Activated CD4-positive, alpha-beta T cell treated with anti-CD3 and anti-CD28 coated beads for 4 hours (primary cell): ENCODE measurements around the gene VPS45.
"Not testable (repeated sequence)": the region's sequence is repeated elsewhere in the genome, so short reads cannot be mapped to it uniquely, and the experiment has no call there.

ENCODE experiments used
- DNase-seq, 2 donors: peaks; one replicate each; pipeline ENCODE4 v3.0.0-alpha.2; 2020

Gene VPS45

DNA sequence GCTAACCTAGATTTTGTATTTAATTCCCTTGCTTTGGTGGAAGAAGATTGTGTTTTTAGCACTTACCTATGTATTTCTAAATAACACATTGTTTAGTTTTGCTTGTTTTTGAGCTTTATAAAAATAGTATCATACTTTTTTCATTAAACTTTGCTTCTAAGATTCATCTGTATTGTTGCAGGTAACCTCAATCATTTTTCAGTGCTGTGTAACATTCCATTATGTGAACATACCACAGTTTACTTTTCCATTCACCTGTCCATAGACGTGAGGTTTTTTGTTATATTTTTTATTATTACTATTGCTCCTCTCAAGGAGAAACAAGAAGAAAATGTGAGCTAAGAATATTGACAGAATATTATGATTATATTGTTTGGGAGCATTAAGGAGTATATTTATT is 67.0 kb downstream of the VPS45 start:
- no peak for DNase-seq

DNA sequence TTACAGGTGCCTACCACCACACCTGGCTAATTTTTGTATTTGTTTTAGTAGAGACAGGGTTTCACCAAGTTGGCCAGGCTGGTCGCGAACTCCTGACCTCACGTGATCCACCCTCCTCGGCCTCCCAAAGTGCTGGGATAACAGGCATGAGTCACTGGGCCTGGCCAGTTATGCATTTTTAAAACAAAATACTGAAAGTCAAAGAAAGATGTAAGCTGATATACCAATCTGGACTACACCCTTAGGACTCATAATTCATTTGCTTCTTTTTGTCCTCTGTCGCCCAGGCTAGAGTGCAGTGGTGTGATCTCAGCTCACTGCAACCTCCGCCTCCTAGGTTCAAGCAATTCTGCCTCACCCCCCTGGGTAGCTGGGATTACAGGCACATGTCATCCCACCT is 67.8 kb downstream of the VPS45 start:
- not testable (repeated sequence) for DNase-seq

DNA sequence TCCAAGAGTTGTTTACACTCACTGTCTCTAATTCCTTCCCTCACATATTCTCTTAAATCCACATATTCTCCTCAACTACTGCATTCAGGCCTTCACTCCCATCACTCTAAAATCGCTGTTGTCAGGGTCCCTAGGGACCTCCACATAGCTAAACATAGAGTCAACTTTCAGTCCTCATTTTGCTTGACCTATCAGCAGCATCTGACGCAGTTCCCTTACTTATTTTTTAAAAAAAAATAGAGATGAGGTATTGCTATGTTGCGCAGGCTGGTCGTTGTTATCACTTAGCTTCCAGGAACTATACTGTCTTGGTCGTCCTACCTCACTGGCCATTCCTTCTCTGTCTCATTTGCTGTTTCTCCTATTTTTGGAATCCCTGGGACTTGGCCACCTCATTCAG is 70.5 kb downstream of the VPS45 start:
- no peak for DNase-seq

DNA sequence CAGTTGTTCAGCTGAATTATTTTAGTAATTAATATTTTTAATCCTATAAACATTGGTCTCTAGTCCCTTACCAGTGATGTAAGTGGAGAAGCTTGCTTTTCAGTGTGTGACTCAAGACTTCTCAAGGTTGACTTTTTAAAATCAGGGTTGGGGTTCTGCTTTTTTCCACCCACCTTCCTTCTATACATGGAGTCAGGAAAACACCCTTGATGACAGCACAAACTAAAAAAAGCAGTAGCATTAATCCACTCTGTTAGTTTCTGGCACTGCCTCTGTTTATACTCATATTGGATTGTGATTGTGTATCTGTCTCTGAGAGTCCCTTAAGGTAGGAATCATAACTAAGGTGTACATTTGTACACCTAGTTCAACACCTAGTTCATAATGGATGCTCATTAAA is 73.9 kb downstream of the VPS45 start:
- no peak for DNase-seq

DNA sequence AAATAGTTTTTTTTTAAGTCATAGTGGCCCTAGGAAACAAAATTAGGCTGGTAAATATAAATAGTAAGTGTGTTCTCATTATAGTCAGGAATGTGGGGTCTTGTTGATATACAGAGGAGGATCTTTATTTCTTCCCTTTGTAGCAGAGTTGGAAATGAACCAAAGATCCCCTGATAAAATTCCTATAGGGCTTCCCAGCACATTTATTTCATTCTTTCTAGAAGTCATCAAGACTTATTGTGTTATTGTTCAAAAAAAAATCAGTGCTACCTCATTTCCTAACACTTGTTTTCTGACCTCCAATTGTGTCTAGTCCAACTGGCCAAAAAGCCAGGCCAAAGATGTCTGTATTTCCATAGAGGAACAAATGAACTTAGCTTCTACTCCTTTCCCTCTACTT is 74.5 kb downstream of the VPS45 start:
- DNase-seq, result no peak

DNA sequence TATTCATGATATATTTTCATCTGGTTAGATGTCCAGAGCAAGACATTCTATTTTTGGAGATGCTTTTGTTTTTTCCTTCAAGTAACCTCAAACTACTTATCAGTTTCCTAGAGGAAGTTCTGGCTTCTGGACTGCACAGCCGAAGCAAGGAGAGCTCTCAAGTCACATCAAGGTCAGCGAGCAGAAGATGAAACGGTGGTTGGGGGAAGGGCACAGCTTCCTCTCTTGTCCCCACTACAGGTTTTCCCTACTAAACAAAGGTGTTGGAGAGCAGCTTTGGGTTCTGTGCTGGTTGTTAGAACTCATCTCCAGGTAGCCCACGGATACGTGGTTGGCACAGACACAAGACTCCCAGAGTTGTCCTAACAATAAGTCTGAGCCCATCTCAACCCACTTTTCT is 77.0 kb downstream of the VPS45 start:
- DNase-seq, result no peak

DNA sequence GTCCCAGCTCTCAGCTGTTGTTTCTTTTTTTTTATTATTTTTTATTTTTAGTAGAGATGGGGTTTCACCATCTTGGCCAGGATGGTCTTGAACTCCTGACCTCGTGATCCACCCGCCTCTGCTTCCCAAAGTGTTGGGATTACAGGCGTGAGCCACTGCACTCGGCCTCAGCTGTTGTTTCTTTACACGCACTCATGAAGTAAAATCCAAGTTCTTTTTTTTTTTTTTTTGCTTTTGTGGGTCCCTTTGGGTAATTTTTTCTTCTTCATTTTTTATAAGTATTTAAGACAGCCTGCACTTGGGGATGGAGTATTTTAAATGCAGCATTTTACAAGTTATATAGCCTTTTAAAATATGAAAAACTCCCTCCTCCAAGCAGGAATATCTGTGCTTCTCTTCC is 78.4 kb downstream of the VPS45 start:
- DNase-seq, result not testable (repeated sequence)

DNA sequence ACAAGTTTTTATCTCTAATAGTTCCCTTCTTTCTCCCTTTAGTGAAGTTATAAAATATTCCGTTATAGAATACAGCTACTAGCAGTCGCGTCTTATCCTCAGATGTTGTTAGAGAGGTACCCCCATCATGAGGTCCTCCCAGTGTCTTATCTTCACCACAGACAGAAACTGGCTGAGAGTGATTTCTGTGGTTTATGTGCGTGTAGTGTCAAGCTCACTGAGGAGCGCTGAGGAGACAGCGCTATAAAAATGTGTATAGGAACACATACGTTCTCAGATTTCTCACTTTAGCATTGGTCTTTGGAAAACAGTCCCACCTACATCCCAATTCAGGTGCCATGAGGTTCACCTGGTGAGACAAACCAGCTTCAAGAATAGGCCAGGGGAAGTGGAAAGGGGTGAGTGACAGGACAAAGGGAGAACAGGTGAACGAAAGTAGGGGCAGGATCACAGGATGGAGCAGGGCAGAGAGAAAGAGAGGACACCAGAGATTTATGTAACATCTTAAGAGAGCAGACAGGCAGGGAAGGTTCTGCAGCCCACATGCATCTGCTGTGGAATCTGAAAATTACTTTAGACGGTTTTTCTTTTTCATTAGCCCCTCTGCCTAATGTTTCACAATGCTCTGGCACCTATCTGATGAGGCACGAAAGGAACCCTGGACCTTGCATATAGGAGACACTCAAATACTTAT is 79.4 kb downstream of the VPS45 start:
- DNase-seq, result no peak

DNA sequence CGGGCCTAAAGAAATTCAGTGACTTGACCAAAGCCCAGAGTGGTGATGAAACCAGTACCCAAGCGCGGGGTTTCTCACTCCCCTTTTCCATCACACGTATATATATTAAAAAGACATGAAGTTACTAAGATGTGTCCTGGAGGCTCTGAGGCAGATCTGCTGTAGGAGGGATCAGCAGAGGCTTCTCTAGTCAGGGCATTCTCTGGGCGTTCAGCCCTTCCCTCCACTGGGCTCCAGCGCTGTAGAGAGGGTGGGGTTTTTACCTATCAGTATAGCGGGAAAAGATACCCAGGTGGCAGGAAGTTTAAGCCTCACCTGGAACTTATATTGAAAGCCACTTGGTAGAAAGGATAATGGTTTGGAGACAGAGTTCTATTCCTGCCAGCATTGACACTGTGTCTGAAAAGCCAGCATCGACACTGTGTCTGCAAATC is 81.3 kb downstream of the VPS45 start:
- DNase-seq, result no peak

DNA sequence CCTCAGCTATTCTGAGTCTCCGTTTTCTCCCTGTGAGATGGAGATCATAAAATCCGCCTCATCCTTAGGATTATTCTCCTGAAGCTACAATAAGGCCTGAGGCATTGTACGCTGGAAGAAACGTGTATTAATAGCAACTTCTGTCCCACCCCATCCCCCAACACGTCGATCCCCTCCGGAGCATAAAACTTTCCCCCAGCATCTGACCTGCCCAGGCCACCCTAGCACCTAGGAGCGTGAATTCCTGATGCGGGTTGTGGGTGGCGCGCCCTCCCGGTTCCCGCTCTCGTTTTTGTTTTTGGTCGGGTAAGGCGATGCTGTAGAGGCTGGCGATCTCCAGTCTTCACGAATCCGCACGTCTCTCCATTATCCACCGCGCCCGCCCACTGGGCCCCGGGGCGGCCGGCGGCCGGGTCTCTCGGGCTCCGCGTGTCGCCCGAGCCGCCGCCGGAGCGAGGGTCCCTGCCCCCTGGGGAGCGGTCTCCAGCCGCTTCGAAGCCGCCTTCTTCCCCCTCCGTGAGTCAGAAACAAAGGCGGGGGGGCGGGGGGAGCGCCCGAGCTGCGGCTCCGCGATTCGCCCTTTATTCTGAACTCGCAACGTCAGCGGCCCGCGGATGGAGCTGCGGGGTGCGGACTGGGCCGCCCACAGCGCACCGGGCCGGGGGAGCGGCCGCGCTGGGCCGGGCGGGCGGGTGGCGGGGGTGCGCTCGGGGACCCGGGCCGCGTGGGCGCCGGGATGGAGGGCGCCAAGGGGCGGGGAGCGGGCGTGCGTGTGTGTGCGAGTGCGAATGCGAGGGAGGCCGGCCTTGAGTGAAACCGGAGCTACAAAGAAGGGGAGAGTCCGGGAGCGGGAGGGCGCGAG is 81.9 kb downstream of the VPS45 start, which contains the start of gene PLEKHO1:
PLEKHO1 (plus strand) TSS at position 646 of the 862 bp plus-strand sequence. CDS start 342 bp downstream, outside the sequence.
- DNase-seq, result peak; percentile 87 to 88

DNA sequence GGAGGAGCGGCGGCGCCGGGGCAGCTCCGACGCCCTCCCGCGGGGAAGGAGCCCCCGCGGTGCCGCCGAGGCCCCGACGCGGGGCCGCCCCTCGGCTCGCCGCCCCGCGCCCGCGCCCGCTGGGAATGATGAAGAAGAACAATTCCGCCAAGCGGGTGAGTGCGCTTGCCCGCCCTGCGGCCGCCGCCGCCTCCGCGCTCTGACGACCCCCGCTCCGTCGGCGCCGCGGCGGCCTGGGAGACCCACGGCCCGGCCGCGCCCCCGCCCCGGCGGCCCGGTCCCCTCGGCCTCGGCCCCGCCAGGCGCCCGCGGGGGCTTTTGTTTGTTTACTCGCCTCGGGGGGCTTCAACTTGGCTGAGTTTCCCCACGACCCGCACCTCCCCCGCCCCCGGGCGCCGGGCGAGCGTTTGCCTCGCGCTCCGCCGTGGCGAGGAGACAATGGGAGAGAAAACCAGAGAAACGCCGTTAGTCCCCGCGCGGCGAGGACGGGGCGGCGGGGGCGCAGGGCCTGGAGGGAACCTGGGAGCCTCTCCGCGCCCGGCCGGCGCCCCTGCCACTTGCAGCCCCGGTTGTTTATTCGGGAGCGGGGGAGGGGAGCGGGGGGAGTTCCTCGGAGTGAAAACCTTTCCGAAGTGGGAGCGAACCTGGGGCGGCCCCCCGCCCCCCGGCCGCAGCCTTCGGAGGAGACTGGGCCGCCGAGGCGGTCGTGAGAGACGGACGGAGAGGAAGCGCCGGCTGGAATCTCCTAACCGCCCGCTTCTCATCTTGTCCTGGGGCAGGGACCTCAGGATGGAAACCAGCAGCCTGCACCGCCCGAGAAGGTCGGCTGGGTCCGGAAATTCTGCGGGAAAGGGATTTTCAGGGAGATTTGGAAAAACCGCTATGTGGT is 82.8 kb downstream of the VPS45 start:
- DNase-seq, result peak; percentile 26 to 29

DNA sequence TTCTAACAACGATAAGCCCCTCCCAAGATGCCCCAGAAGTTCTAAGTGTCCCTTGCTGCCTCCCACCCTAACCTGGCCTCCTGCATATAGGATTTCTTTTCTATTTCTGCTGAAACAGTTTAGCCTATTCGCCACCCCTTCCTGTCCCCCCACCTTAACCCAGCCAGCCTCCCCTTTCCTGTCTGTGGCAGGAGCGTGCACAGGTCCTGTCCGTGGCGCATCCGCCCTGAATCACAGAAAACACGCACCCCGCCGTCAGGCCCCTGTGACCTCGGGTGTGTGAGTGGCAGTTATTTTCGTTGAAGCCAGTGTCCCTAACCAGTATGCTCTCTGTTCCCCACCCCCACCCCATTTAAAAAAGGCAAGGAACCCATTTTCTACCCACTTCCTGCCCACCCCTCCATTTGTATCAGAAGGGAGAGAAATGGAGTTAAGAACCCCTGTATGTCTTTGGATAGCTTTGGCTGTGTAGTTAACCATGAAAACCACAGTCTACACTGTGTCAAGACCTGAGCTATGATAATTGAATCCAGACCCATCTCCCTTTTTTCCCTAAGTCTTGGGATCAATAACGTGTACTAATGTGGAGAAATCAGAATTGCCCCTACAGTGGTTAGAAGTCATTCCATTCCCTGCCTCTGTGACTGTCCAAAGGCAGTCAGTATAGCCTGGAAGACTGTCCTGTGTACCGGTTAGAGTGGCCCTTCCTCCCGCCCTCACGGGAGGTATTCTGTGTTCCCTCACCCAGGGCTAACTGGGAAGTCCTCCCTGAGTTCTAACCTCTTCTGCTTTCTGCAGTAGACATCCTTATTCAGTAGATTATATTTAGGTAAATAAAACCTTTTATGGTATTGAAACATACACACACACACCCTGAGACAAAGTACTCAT is 84.0 kb downstream of the VPS45 start:
- peak; percentile 68 to 71 for DNase-seq

DNA sequence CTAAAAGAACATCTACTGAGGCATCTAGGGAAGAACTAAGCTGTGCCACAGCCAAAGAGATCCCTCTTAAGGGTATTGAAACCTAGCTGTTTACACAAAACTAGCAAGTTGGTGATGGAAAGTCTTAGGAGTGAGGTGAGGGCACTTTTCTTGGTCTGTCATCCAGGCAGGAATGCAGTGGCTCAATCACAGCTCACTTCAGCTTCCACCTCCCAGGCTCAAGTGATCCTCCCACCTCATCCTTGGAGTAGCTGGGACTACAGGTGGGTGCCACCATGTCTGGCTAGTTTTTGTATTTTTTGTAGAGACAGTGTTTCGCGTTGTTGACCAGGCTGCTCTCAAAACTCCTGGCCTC is 84.6 kb downstream of the VPS45 start:
- no peak for DNase-seq

DNA sequence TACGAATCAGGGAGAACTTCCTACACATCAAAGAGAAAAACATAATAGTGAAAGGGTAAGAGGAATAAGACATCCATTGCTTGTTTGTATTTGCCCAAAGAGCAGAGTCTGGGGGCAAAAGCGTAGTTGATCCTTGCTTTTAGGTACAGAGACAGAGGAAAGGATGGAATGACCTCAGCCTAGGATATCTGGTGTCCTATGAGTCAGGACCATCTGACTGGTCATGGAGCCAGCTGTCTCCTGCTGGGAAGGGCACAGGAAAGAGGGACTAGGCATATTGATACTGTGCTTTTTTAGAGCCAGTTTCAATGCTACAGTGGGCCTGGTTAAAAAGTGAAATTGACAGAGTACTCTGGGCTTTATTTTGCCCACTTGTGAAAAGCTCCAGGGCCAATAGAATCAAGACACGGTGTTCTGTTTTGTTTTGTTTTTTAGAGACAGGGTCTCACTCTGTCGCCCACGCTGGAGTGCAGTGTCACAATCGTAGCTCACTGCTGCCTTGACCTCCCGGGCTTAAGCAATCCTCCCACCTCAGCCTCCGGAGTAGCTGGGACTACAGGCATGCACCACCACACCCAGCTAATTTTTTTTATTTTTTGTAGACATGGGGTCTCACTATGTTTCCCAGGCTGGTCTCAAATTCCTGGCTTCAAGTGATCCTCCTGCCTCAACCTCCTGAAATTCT is 85.3 kb downstream of the VPS45 start:
- DNase-seq, result no peak

DNA sequence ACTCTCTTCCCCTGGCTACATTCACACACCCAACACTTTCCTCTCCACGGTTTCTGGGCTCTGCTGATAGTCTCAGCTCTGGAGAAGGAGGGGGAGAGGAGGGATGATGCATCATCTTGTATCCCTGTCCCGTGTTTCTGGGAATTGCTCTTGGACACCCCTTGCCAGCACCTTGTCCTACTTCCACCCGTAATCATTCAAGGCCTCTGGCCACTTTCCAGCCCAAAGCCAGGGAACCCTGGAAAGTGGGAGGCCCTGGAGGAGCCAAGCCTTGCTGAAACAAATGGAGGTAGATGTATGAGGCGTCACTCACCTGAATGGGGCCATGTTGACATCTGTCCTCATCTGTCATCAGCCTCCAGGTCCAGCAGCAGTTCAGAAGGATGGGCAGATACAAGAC is 86.6 kb downstream of the VPS45 start:
- DNase-seq, result no peak

DNA sequence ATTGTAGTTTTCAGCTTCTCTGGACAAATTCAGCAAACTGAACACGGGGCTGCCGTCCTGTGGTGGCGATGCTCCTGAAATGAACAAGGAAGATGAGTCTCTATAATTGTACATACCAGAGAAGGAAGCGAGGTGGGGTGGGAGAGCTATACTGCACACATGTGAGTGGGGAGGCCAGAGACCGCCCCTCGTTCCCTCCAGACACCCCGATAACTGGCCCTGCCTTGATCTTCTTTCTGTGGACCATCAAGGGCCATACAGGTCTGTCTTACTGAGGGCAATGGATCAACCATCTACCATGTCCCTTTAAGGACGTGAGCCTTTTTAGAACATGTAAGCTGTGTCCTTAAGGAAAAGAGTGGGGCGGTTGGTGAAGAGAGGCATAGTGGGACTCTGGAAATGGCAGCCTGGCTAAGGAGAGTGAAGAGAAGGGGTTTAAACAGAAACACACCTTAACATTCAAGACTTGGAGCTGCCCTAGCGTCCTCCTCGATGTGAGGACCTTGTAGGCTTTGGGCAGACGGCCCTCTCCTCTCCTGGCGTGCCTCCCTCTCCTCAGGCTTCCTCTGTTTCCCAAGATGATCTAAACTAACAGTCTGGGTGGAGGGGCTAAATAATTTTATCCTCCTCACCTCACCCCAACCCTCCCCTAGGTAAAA is 88.0 kb downstream of the VPS45 start:
- DNase-seq, result no peak

DNA sequence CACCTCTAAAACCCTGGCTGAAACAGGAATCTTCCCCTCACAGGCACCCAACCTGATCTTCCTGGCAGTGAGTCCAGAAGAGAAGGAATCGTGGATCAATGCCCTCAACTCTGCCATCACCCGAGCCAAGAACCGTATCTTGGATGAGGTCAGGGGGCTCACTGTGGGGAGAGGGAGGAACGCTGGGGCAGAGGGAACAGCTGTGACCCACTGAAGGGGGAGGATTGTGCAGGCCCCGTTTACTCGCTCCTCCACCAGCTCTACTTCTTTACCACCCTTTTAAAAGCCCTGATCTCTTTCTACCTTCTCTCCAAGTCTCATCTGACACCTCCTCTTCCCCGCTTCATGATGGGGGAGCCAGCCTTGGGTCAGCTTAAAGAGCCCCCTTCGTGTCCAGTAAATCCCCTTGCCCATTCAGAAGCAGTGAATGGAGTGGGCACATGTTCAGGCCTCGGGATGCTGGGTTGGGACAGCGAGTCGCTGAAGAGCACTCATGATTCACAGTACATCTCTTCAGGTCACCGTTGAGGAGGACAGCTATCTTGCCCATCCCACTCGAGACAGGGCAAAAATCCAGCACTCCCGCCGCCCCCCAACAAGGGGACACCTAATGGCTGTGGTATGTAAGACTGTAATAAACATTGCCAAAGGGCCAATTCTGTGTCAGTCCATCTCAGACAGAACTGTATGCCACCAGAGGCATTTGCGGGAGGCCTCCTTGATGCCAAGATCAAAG is 89.5 kb downstream of the VPS45 start:
- no peak for DNase-seq

DNA sequence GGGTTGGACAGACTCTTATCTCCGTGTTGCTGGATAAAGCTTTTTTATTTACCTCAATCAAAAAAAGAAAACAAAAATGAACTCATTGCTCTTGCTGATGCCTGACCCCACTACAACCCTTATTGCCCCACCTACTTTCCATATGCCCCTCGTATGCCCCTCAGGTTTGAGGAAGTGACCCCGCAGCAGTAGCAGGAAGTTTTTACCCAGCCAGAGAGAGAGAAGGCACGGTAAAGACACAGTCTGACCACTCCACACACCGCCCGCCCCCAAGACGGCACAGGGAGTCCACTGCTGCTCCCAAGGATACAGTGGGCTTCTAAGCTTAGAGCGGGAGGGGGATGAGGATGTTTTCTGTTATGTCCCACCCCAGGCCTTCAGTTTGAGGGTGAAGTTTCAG is 92.0 kb downstream of the VPS45 start:
- no peak for DNase-seq

DNA sequence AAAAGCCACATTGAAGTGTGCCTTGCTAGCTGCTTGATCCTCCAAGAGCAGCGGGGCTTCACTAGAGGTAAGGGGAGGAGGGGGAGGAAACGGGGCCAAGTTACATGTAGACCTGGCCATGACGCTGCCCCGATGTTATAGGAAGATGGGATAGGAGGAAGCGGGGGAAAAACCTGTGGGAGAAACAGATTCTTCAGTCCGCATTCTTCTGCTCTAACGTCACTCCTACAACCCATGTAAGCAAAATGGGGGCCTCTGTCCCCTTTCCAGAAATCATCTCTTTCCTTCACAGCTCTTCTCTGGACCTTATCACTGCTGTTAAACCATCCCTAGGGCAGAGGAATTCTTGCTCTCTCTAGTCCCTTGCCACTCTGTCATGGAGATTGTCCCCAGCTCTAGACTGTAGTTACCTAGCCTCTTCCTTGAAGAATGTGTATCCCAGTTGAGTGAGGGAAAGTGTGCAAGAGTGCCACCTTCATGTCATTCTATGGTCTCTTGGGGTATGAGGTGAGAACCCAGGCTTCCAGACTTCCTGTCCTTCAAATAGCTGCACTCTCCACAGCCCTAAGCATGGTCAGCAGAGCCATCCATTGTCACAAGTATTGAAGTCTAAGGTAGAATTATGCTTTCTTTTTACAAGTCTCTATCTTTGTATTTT is 93.5 kb downstream of the VPS45 start:
- no peak for DNase-seq
